GM19240 (cell line): Measurements from ENCODE around the gene ABHD12.

Source experiments
- DNase-seq: peaks from one replicate; pipeline ENCODE4 v3.0.0; 2011; ENCODE audit warnings: low spot score; ENCODE audit not compliant: insufficient read length

Gene ABHD12

DNA sequence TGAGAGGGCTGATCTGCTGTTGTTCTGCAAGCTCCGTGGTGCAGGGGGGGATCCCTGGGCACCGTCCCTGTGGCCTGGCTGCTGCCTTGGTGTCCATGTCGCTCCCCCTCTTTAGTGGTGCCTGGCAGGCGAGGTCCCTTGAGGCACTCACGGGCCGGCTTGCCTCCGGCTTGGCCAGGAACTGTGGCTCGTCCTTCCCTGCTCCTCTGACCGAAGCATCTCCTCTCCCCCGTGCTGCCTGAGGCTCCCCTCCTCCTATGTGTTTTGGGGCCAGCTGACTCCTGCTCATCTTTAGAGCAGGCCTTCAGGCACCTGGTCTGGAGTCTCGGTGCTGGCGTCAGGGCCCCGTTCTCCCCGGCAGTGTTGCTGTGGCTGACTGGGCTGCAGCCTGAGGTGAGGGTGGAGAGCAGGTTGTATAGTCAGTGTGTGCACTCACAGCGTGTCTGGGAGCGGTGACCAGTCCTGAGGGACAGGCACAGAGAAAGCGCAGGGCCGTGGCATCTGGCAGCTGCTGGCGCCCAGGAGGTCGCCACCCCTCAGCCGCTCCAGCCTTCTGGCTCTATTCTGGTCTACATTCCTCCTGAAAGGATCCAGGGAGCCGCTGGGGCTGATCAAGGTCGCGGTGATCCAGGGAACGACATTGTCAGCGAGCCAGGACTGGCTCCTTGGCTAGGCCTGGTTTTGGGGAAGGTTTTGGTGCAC lies 99.1 kb downstream of the ABHD12 start:
- DNase-seq = no peak

DNA sequence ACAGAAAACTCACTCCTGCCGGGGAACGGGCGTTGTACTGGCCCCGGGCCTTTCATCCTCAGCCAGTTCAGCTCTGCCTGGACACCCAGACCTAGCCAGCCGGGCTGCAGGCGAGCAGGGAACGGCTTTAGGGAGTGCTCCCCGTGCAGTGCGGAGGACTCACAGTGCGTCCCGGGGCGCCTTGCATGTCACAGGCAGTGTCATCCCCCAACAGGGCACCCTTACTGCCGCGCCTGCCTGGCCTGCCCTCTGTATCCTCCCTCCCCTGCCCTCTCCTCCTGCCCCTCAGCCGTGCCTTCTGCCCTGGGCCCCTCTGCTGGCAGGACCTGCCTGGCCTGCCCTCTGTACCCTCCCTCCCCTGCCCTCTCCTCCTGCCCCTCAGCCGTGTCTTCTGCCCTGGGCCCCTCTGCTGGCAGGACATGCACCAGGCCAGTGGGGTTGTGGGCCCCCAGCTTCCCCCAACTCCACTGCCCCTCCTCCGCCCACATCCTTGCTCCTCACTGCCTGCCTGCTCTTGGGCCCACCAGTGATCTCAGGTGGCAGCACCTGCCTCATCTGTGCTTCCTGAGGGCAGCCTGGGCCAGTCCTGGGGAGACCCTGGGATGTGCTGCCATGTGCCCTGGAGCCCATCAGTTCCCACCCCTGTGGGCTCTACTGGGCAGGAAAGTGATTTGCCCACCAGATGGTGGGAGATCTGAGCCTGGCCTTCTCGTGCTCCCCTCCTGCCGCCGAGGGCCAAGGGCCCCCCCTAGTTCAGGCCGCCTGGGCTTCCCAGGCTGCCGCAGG lies 99.8 kb downstream of the ABHD12 start:
- DNase-seq = no peak

DNA sequence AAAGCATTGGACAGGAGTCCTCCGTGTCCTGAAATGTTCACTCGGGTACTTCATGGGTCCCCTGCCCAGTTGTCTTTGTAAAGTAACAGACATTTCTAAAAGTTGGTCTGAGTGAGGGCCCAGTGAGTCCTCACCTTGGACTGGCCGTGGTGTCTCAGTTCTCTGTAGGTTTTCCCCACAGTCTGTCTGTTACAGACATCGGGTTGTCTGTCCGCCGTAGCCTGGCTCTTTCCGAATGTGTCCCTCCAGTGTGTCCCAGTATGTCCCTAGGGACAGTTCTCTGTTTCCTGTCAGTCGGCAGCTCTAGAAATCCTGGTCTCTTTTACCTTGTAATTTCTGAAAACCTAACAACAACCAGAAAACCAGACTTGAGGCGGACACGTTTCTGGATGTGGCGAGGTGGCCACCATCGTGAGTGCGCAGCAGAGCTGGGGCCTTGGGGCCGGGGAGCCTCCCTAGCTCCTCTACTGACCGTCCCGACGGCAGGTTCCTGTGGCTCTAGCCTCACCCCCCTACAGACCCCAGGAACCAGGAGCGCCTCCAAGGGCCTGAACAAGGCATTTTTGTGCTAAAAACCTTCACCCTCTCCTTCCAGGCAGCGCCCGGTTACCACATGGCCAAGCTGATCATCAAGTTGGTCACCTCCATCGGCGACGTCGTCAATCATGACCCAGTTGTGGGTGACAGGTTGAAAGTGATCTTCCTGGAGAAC lies 100.6 kb downstream of the ABHD12 start:
- DNase-seq = no peak

DNA sequence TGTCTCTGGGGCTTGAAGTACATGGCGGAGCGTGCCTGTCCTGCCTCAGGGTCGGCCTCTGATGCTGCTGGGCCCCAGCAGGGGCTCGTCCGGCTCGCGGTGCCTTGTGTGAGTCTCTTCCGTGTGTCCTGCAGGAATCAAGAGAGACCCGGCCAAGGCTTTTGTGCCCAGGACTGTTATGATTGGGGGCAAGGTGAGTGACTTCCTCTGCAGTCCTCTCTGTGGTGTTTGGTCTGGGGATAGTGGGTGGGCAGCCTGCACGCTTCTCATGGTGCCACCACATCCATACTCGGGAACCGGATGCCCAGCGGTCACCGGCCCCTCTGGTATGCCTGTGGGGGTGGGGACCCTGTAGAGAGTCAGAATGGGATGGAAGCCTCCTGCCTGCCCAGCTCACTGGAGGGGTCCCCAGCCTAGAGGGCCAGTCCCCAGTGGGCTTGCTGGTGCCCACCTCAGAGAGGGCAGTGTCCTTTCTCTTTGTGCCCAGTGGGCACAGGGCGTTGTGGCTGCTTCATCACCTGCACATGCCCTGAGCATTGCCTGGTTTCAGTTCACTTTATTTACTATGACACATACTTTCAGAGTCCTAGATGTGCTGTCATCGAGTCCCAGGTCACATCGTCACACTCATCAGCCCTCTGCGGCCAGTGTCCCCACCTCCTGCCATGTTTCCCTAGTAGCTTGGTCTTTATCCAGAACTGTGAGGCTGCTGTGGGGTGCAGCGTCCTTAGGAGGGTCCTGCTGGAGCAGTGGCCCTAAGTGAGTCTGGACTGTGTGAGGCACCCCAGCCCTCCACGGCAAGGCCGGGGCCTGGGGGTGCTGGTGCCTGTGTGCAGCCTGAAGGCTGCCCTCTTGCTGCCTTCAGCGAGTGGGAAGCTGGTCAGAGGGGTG lies 102.1 kb downstream of the ABHD12 start:
- peak; percentile 61 for DNase-seq

DNA sequence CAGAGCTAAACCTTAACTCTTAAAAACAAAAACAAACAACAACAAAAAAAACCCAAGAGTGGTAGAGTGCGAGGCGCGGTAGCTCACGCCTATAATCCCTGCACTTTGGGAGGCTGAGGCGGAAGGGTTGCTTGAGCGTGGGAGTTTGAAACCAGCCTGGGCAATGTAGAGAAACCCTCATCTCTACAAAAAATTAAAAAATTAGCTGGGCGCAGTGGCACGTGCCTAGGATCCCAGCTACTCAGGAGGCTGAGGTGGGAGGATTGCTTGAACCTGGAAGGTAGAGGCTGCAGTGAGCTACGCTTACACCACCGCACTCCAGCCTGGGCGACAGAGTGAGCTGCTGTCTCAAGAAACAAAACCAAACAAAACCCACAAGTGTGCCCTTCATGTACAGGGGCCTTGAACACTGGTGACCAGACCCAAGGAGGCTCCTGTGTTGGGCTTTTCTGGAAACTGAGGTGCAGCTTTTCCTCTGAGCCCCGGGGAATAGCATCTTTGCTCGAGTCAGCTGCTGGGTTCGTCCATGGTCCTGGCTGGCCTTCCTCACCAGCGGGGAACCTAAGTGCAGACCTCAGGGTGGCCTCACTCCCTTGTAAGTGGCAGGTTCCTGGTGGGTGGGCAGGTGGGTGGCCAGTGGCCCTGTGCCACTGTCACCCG lies 102.9 kb downstream of the ABHD12 start:
- DNase-seq = no peak

DNA sequence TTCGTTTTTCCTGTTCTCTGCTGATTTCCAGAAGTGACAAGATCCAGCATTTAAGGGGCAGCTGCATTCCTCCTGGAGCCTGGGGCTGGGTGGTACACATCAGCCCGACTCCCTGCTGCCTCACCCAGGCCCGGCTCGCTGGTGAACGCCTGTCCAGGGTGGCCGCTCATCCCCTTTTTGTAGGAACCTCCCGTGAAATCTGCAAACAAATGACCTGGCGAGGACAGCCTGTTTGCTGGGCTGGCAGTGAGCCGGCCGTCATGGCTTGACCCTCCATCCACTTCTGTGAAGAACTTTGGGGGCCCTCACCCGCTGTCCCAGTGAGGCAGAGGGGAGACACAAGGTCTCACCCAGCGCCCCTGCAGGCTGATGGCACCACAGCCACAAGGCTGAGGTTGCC lies 103.7 kb downstream of the ABHD12 start:
- DNase-seq = no peak

DNA sequence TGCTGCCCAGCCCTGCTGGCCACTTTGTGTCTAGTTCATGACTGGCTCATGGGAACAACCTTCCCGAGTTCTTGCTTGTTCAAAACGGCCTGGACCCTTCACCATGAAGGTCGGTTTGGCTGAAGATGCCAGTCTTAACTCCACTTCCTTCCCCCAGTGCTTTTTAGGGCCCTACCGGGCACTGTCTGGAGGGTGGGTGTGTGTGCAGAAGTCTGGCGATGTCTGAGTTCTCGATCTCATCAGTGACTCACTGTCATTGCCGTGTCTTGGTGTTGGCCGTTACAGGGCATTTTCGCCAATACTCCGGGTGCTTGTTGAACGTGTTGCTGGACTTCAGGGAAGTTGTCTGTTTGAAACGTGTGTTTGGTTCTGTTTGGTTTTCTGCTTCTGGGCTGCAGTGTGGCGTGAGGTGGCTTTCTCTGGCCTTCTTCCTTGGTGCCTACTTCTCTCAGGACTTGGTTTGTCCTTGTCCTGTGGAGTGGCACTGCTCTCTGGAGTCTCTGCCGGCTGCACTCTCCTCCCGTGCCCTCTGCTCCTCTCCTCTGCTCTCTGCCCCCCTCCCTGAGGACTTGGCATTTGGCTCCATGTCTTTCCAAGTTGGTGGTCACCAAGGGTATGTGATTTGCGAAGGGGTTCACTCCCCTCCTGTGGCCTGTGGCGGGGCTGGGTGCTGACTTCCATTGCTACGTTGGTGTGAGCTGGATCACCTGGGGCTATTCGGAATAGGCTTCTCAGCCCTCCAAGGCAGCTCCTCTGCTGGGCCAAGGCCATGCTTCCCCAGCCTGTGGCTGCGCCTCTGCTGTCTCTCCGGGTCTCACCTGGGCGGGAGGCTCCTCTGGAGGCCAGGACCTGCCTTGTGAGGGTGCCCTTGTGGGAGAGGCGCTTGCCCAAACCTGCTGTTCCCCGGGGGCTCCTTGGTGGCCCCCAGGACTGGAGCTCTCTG lies 104.5 kb downstream of the ABHD12 start:
- no peak for DNase-seq

DNA sequence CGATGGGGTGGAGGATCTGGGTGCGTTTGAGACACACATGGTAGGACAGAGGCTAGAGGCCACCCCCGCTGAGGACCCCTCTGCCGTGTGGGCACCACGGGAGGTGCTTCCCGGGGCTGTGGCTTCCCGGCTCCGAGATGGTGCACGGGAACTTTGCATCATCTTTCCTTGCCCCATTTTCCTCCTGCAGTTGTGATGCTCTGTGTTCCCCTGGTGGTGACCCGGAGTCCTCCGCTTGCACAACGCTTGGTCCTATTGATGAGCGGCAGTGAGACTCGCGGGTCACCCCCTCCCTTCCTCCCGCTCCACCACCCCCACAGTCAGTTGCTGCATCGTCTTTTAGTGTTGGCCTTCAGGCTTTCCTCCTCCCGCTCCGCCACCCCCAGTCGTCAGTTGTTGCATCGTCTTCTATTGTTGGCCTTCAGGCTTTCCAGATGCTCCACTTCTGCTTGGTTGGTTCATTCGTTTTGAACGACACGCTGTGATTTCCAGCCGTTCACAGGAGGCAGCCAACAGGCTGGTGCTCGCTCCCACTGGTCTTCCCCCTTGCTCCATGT lies 105.5 kb downstream of the ABHD12 start:
- no peak for DNase-seq

DNA sequence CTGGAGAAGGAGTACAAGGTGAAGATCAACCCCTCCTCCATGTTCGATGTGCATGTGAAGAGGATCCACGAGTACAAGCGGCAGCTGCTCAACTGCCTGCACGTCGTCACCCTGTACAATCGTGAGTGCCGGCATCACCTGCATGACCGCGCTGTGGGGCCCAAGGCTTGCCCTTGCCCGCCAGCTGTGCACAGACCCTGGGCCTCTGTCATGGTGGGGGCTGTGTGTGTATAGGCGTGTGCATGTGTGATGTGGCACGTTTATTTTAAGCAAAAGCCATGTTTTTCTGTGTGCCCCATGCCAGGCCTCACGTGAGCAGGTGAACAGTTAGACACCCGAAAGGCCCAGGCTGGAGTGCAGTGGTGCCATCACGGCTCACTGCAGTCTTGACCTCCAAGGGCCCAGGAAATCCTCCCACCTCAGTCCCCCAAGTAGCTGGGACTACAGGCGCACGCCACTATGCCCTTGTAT lies 106.5 kb downstream of the ABHD12 start:
- no peak for DNase-seq

DNA sequence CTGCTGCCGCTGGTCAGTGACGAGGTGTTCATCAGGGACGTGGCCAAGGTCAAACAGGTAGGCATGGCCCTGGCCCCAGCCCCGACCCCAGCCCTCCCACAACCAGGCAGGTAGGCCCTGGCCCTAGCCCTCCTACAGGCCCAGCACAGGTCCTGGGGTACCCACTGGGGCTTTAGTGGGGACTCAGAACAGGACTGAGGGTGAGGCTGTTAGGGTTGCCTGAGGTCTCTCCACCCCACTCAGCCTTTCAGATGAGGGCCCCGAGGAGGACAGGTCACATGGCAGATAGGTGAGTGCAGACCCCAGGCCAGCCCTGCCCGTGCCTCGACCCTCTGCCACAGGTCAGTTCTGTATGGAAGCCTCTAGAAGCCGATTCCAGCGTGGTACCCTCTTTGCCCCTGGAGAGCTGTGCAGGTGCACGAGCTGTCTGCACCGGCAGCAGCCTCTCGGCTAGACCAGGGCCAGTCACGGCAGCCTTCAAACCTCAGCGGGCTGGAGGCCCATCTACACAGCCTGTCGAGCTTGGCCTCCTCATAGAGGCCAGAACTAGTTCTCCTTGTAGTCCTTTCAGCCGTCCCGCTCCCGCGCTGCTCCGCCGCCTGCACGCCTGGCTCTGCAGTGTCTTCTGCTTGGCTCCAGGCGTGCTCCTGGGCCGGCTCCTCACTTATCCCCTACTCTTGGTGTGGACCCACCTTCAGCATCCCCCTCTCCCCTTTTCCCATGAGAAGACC lies 107.2 kb downstream of the ABHD12 start:
- no peak for DNase-seq

DNA sequence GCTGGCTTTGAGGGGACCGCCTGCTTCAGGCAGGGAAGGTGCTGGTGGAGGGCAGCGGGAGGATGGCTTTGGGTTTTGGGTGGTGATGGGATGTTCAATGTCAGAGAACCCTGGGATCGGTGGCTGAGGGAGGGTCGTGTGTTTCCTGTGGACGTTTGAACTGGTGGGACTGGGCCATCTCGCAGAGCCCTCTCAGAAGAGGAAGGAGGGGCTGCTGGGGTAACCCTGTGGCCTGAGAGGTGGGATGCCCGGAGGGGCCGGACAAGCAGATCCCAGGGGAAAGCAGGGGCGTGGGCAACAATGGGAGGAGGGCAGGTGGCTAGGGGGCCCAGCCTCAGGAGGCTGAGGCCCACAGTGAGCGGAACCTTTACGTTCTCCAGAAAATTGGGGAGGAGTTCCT lies 107.8 kb downstream of the ABHD12 start:
- DNase-seq = no peak

DNA sequence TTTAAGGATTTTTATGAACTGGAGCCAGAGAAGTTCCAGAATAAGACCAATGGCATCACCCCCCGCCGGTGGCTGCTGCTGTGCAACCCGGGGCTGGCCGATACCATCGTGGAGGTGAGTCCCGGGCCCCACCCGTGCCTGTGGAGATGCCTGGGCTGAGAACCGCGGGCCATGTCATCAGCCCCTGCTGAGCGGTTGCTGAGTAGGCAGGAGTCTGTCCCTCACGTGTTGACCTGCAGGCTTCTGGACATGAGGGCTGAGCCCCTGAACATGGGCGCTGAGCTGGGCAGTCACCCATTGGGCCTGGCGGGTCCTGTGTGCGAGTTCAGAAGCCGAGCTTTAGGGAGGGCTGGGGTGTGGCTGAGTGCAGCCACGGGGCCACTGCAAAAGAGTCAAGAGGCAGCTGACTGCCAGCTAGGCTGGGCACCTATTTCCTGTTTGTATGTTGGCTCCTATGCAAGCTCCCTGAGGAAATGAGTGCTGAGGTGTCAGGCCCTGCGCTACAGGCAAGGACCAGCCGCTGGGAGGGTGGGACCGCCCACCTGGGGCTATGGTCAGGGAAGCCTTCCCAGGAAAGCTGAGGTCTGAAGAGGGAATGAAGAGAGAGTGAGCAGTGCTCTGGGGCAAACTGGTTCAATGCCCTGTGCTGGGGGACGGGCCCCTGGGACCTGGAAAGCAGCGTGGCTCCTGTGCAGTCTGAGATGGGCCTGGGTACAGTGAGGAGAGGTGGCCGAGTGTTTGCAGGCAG lies 108.4 kb downstream of the ABHD12 start:
- no peak for DNase-seq

DNA sequence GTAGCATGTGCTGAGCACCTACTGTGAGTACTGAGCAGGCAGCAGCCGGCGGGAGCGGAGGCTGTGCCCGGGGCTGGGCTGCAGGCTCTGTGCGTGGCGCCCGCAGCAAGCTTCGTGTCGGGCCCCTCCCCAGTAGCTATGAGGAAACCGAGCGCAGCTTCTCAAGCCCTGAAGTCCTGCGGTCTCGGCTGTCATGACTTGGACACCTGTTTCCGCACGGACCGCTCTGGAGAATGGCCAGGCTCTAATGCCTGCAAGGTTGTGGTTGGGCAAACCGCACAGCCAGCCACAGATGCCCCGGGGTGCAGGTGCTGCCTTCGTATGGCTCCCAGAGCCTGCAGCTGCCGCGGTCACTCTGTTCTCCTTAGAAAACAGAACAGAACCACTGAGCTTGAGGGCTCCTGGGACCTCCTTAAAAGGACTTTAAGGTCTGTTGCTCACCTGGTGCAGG lies 109.1 kb downstream of the ABHD12 start:
- DNase-seq = no peak

DNA sequence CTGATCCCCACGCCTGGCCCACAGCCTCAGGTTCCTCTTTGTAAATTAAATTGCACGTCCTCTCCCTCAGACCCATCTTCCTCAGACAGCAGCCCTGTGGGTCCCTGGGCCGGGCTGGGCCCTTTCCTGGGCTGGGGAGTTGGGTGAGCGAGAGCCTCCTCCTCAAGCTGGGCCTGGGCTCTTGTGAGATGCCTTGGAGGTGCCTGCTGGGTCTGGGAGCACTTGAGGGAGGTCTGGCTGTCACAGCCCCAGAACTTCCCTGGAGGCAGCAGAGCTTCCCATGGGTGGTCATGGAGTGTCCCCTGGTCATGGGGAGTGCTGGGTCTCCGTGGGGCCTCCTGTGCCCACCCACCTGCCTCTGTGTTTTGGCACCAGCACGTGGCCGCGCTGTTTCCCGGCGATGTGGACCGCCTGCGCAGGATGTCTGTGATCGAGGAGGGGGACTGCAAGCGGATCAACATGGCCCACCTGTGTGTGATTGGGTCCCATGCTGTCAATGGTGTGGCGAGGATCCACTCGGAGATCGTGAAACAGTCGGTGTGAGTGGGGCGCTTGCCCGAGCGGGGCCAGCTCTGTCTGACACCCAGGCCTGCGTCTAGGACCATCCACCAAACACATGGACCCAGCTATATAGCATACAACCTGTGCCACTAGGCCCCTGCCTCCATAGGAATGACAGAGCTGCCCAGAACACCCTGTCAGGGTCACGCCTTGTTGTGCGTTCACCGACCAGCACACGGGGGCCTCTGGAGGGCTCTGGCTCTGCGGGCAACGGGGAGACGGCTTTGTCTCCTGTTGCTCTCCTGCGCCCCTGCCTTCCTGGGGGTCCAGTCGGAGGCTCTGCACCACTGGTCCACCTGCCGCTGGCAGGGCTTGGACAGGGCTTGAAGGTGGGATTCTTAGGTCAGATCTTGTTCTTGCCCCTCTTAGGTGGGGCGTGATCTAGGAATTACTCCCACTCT lies 109.8 kb downstream of the ABHD12 start:
- no peak for DNase-seq

DNA sequence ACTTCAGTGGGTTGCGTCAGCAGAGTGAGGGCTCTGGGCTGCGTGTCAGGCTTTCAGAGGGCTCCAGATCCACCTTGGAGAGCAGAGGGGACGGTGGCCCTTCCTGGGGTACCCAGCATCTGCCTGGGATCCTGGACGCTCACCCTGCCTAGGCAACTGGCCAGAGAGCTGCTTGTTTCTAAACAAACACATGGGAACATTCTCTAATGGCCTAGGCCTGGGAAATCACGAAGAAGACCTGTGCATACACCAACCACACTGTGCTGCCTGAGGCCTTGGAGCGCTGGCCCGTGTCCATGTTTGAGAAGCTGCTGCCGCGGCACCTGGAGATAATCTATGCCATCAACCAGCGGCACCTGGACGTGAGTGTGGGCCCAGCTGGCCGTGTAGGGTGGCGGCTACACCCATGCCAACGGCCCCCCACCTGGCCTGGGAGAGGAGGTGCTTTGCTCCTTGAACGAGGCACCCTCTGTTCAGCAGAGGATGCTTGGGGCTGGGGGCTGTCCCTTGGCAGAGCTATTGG lies 110.5 kb downstream of the ABHD12 start:
- no peak for DNase-seq

DNA sequence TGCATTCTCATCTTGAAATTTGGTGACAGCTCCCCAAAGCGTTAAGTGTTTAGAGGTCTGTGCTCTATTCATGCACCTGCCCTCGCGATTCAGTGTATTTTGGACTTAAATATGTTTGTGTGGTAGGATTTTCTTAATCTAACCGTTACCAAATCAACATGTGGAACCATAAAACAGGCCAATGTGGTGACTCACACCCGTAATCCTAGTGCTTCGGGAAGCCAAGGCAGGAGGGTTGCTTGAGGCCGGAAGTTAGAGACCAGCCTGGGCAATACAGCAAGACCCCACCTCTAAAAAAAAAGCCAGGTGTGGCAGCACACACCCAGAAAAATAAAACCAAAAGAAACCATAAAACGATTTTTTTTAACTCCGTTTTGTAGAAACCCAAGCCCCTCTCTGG lies 111.2 kb downstream of the ABHD12 start:
- no peak for DNase-seq
